Parathyroid adenoma (tissue), 2 donors: ENCODE results near the gene CRIM1.

Source experiments
- H2AFZ ChIP-seq: fragments of 300-600 bp; sonication (generic); one replicate; pipeline ENCODE4 v1.7.0; 2017; ENCODE audit warnings: antibody characterized with exemption, mild to moderate bottlenecking
- H3K27ac ChIP-seq: fragments of 300-600 bp; sonication (generic); one replicate; pipeline ENCODE4 v1.7.0; 2017
- H3K27me3 ChIP-seq: fragments of 300-600 bp; sonication (generic); one replicate; pipeline ENCODE4 v1.7.0; 2017; ENCODE audit warnings: low read length; ENCODE audit not compliant: control insufficient read depth, insufficient read depth
- H3K36me3 ChIP-seq: fragments of 300-600 bp; sonication (generic); one replicate; pipeline ENCODE4 v1.7.0; 2017; ENCODE audit warnings: low read length; ENCODE audit not compliant: control insufficient read depth, insufficient read depth
- H3K4me1 ChIP-seq: fragments of 300-600 bp; sonication (generic); one replicate; pipeline ENCODE4 v1.7.0; 2017; ENCODE audit warnings: control low read depth
- H3K4me2 ChIP-seq: fragments of 300-600 bp; sonication (generic); one replicate; pipeline ENCODE4 v1.7.0; 2017; ENCODE audit warnings: low read length
- H3K4me3 ChIP-seq: fragments of 300-600 bp; sonication (generic); one replicate; pipeline ENCODE4 v1.7.0; 2017; ENCODE audit warnings: low read depth, low read length
- H3K79me2 ChIP-seq: fragments of 300-600 bp; sonication (generic); one replicate; pipeline ENCODE4 v1.7.0; 2017; ENCODE audit warnings: control low read depth
- H3K9ac ChIP-seq: fragments of 300-600 bp; sonication (generic); one replicate; pipeline ENCODE4 v1.7.0; 2017; ENCODE audit warnings: mild to moderate bottlenecking
- H3K9me3 ChIP-seq: fragments of 300-600 bp; sonication (generic); one replicate; pipeline ENCODE4 v1.7.0; 2017; ENCODE audit warnings: low read length; ENCODE audit not compliant: control insufficient read depth
- CTCF ChIP-seq: fragments of 300-600 bp; sonication (generic); IDR thresholded peaks from one replicate; pipeline ENCODE4 v1.7.0; 2017; ENCODE audit warnings: antibody characterized with exemption, mild to moderate bottlenecking
- donor health status: primary hyperparathyroidism.

The CRIM1 gene

GRCh38 chr2:36385603-36386002, 30.0 kb downstream of the CRIM1 start:
- Histone ChIP-seq H3K79me2 (peaks cover 14% of the 10 kb centered on the region), H3K27me3 (no peaks in the 10 kb centered on the region), H2AFZ (no peak overlapping the region), H3K9ac (no peak overlapping the region), H3K9me3 (no peaks in the 10 kb centered on the region), H3K36me3 (no peaks in the 10 kb centered on the region), H3K4me1 (peaks cover 23% of the 10 kb centered on the region), H3K4me3 (no peak overlapping the region), H3K4me2 (no peak overlapping the region), H3K27ac (no peak overlapping the region)
- TF ChIP-seq CTCF = no peak

- H3K27me3 ChIP-seq = no peaks in the 10 kb centered on the region
- H3K4me2 ChIP-seq = no peak overlapping the region
- no peak overlapping the region for H3K4me3 ChIP-seq
- H3K27ac ChIP-seq = no peak overlapping the region
- H3K9me3 ChIP-seq = no peaks in the 10 kb centered on the region
- peaks cover 23% of the 10 kb centered on the region for H3K4me1 ChIP-seq
- H3K9ac ChIP-seq = no peak overlapping the region
- TF ChIP-seq CTCF = no peak
- H2AFZ ChIP-seq = no peak overlapping the region
- H3K36me3 ChIP-seq = no peaks in the 10 kb centered on the region
- peaks cover 4% of the 10 kb centered on the region for H3K79me2 ChIP-seq
These were observed 31.8 kb downstream of the CRIM1 start for GRCh38 chr2:36387258-36387916.

- Histone ChIP-seq H3K9me3 (no peaks in the 10 kb centered on the region), H3K36me3 (no peaks in the 10 kb centered on the region), H3K4me2 (no peak overlapping the region), H3K9ac (no peak overlapping the region), H3K27me3 (no peaks in the 10 kb centered on the region), H3K79me2 (peaks cover 11% of the 10 kb centered on the region), H3K4me3 (no peak overlapping the region), H3K4me1 (peaks cover 23% of the 10 kb centered on the region), H3K27ac (peak overlapping the region; percentile 21), H2AFZ (no peak overlapping the region)
- TF ChIP-seq CTCF = no peak
These were observed 32.9 kb downstream of the CRIM1 start for GRCh38 chr2:36388472-36388871.

GRCh38 chr2:36389091-36389564, 33.5 kb downstream of the CRIM1 start:
- peak overlapping the region; percentile 21 for H3K27ac ChIP-seq
- no peak overlapping the region for H3K4me3 ChIP-seq
- H3K79me2 ChIP-seq = peaks cover 15% of the 10 kb centered on the region
- H3K9me3 ChIP-seq = no peaks in the 10 kb centered on the region
- H3K9ac ChIP-seq = no peak overlapping the region
- no peak for TF ChIP-seq CTCF
- H2AFZ ChIP-seq = no peak overlapping the region
- peaks cover 23% of the 10 kb centered on the region for H3K4me1 ChIP-seq
- H3K27me3 ChIP-seq = no peaks in the 10 kb centered on the region
- H3K36me3 ChIP-seq = no peaks in the 10 kb centered on the region
- H3K4me2 ChIP-seq = no peak overlapping the region

GRCh38 chr2:36389577-36389976, 34.0 kb downstream of the CRIM1 start:
- H3K9me3 ChIP-seq = no peaks in the 10 kb centered on the region
- peaks cover 23% of the 10 kb centered on the region for H3K4me1 ChIP-seq
- TF ChIP-seq CTCF = no peak
- H3K9ac ChIP-seq = no peak overlapping the region
- H3K27me3 ChIP-seq = no peaks in the 10 kb centered on the region
- no peak overlapping the region for H3K4me2 ChIP-seq
- no peaks in the 10 kb centered on the region for H3K36me3 ChIP-seq
- no peak overlapping the region for H3K4me3 ChIP-seq
- peaks cover 15% of the 10 kb centered on the region for H3K79me2 ChIP-seq
- H2AFZ ChIP-seq = no peak overlapping the region
- no peak overlapping the region for H3K27ac ChIP-seq
